ENCODE measurements around the gene TRIM9. TPM values are rescaled to one million over a fixed set of nuclear protein-coding genes. Genes with fewer than 3 reads are reported as not detected.

TRIM9 gene
- total RNA-seq, 1 experiment from 2014 or later, result 2.6 TPM

- DNase-seq (peak; percentile 91), ATAC-seq (peak; percentile 99)
- H3K9ac ChIP-seq (ENCODE audit: low read length), result no peak overlapping the region
- intact Hi-C loops (cut with micrococcal nuclease), result loop anchor here (2.0 kb wide), 1 partner anchor 132 kb away; no protein-coding TSS in a partner anchor
- H3K36me3 ChIP-seq (ENCODE audit: low read depth, low read length), result no peaks in the 10 kb centered on the region
- no peaks in the 10 kb centered on the region for H3K27me3 ChIP-seq (ENCODE audit: low read length)
- H4K20me1 ChIP-seq (ENCODE audit: low read length), result no peaks in the 10 kb centered on the region
- POLR2A ChIA-PET (ENCODE audit: unreplicated experiment), result no interaction called here
- CTCF ChIA-PET, result interaction anchor here (0.6 kb wide), 2 partner anchors 20 to 73 kb away, joined by 3 read pairs; no protein-coding TSS in a partner anchor
- H3K4me1 ChIP-seq (ENCODE audit: insufficient read depth, low read length), result peaks cover 13% of the 10 kb centered on the region
- BruUV-seq (replicated peaks), result no TSS peak
- H3K4me3 ChIP-seq (ENCODE audit: low read length), result no peak overlapping the region
- H3K4me2 ChIP-seq (ENCODE audit: low read length), result peak overlapping the region; percentile 16
- no peak overlapping the region for H3K27ac ChIP-seq (ENCODE audit: low read length)
- H3K9me2 ChIP-seq (replicated peaks; ENCODE audit: low read length), result no peaks in the 10 kb centered on the region
- no peaks in the 10 kb centered on the region for H3K9me3 ChIP-seq (ENCODE audit: low read length)
- H3F3A ChIP-seq (ENCODE audit: low read length, unreplicated experiment), result no peaks in the 10 kb centered on the region
- TF ChIP-seq CTCF (conservative IDR thresholded peaks at IDR 0.05; ENCODE audit: low read depth, low read length) (no peak), EZH2phosphoT487 (IDR thresholded peaks at IDR 0.05; ENCODE audit: borderline replicate concordance, low read length) (no peak), EZH2 (IDR thresholded peaks at IDR 0.05; ENCODE audit: low read length, unreplicated experiment) (no peak)
- H2AFZ ChIP-seq (ENCODE audit: low read length), result 0 out of 2 replicates have a peak overlapping the region, but pooled peaks have one; percentile 5
- H3K79me2 ChIP-seq (ENCODE audit: low read length), result no peaks in the 10 kb centered on the region
Observed at GRCh38 chr14:51087031-51087441, 7.9 kb downstream of the TRIM9 start.

GRCh38 chr14:51086044-51086443, 8.9 kb downstream of the TRIM9 start:
- Histone ChIP-seq H4K20me1 (ENCODE audit: low read length) (no peaks in the 10 kb centered on the region), H3K4me3 (ENCODE audit: low read length) (no peak overlapping the region), H3K9me3 (ENCODE audit: low read length) (no peaks in the 10 kb centered on the region), H3K4me2 (ENCODE audit: low read length) (no peak overlapping the region), H3K9ac (ENCODE audit: low read length) (no peak overlapping the region), H3K79me2 (ENCODE audit: low read length) (no peaks in the 10 kb centered on the region), H2AFZ (ENCODE audit: low read length) (no peak overlapping the region), H3K36me3 (ENCODE audit: low read depth, low read length) (no peaks in the 10 kb centered on the region), H3K27me3 (ENCODE audit: low read length) (no peaks in the 10 kb centered on the region), H3K27ac (ENCODE audit: low read length) (no peak overlapping the region), H3K4me1 (ENCODE audit: insufficient read depth, low read length) (peaks cover 13% of the 10 kb centered on the region), H3K9me2 (replicated peaks; ENCODE audit: low read length) (no peaks in the 10 kb centered on the region), H3F3A (ENCODE audit: low read length, unreplicated experiment) (no peaks in the 10 kb centered on the region)
- TF ChIP-seq CTCF (conservative IDR thresholded peaks at IDR 0.05; ENCODE audit: low read depth, low read length), result no peak
- TF ChIP-seq EZH2 (IDR thresholded peaks at IDR 0.05; ENCODE audit: low read length, unreplicated experiment), result no peak
- TF ChIP-seq EZH2phosphoT487 (IDR thresholded peaks at IDR 0.05; ENCODE audit: borderline replicate concordance, low read length), result no peak
- CTCF ChIA-PET, result interaction anchor here (0.6 kb wide), 1 partner anchor 21 kb away, joined by 3 read pairs; no protein-coding TSS in a partner anchor
- DNase-seq (no peak), ATAC-seq (no peak)
- intact Hi-C loops (cut with micrococcal nuclease), result loop anchor here (2.0 kb wide), 1 partner anchor 131 kb away; no protein-coding TSS in a partner anchor
- BruUV-seq (replicated peaks), result no TSS peak
- POLR2A ChIA-PET (ENCODE audit: unreplicated experiment), result no interaction called here

GRCh38 chr14:51084962-51085361, 9.9 kb downstream of the TRIM9 start:
- no peak for ATAC-seq
- DNase-seq, result no peak
- no peak overlapping the region for H3K9ac ChIP-seq (ENCODE audit: low read length)
- TF ChIP-seq EZH2phosphoT487 (IDR thresholded peaks at IDR 0.05; ENCODE audit: borderline replicate concordance, low read length) (no peak), EZH2 (IDR thresholded peaks at IDR 0.05; ENCODE audit: low read length, unreplicated experiment) (no peak), CTCF (conservative IDR thresholded peaks at IDR 0.05; ENCODE audit: low read depth, low read length) (no peak)
- intact Hi-C loops (cut with micrococcal nuclease), result no loop called here
- no peak overlapping the region for H3K4me3 ChIP-seq (ENCODE audit: low read length)
- no peaks in the 10 kb centered on the region for H3K9me3 ChIP-seq (ENCODE audit: low read length)
- H3K4me1 ChIP-seq (ENCODE audit: insufficient read depth, low read length), result peaks cover 13% of the 10 kb centered on the region
- H4K20me1 ChIP-seq (ENCODE audit: low read length), result no peaks in the 10 kb centered on the region
- H2AFZ ChIP-seq (ENCODE audit: low read length), result no peak overlapping the region
- no peaks in the 10 kb centered on the region for H3K9me2 ChIP-seq (replicated peaks; ENCODE audit: low read length)
- no peak overlapping the region for H3K27ac ChIP-seq (ENCODE audit: low read length)
- ChIA-PET POLR2A (ENCODE audit: unreplicated experiment) (no interaction called here), CTCF (no interaction called here)
- no peaks in the 10 kb centered on the region for H3F3A ChIP-seq (ENCODE audit: low read length, unreplicated experiment)
- no peak overlapping the region for H3K4me2 ChIP-seq (ENCODE audit: low read length)
- no TSS peak for BruUV-seq (replicated peaks)
- no peaks in the 10 kb centered on the region for H3K36me3 ChIP-seq (ENCODE audit: low read depth, low read length)
- H3K27me3 ChIP-seq (ENCODE audit: low read length), result no peaks in the 10 kb centered on the region
- H3K79me2 ChIP-seq (ENCODE audit: low read length), result no peaks in the 10 kb centered on the region
